NK-92 treated with Interleukin-12 subunit alpha and Interleukin-12 subunit beta, amount 100 ng/mL, for 24 hours (cell line): ENCODE data around the gene ILDR1.
"Not testable (repeated sequence)": the region's sequence is repeated elsewhere in the genome, so short reads cannot be mapped to it uniquely, and the experiment has no call there.

Experiments used
- DNase-seq: peaks from one replicate; lab custom pipeline; 2025; lab: John Stamatoyannopoulos, UW

Gene ILDR1

DNA sequence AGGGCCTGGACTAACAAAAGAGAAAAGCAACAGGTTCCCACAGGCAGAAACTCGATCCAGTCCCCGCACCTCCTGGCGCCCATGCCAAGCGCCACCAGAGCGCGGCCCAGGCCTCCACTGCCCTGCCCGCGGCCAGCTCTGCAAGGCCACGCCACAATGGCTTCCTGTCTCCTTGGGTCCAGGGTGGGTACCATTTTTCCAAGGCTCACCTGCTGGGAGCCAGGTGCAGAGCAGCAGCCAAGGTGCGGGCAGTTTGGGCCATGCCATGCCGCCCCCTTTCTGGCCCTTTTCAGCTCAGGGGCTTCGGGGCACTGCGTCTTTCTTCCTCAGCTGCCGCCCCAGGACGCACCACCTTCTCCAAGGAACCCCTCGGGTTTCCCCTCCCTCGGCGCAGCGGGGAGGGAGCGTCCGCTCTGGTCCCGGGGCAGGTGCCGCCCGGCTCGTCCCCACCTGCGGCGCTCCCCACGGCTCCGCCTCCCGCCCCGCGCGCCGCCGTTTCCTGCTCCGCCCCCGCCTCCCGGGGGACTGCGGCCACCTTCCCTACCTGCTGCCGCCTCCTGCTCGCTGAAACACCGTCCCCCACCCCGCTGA is at the start of gene ILDR1:
Gene ILDR1, minus strand, starts transcription at position 437 of the 591 bp plus-strand sequence. Its CDS starts 170 bp downstream, at position 267.
- no peak for DNase-seq

DNA sequence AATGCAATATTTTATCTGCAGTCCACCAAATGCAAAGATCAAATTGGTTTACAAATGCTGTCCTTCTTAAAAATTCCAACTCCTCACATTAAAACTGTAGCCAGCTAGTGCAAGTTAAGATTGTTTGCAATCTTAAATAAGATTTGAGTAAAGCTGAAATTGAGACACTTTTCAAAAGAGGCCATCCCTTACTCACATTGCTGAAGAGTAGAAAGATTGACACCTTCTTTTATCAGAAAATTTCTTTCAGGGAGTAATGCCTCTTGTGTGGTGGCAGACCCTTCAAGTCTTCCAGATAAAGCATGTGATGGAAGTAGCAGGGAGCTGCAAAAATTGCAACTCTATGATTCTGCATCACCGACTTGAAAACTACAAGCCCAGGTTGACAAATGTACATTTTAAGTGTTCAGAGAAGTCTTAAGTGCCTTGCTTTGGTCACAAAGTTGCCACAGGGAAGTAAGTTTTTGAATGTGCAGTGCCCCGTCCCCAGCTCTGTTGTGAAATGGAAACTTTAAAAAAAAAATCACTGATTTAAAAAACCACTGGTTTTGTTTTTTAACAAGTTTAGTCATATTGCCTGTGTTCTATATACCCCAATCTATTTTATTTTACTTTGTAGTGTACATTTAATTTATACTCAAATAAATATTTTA is 45.7 kb upstream of the ILDR1 start:
- no peak for DNase-seq

DNA sequence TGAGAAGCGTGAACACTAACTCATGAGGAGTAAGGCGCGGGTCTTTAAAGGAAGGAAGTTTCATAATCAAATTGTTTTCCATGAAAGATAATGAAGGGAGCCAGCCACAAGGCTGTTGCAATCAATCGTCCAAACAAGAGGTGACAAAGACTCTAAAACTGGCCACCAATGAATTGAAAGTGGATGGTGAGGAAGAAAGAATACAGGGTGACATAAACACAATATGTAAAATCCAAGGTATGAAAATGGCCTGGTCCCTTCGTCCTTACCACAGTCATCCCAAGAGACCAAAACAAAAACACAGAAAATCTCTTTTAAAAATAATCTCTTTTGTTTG is 45.1 kb upstream of the ILDR1 start:
- DNase-seq, result no peak

DNA sequence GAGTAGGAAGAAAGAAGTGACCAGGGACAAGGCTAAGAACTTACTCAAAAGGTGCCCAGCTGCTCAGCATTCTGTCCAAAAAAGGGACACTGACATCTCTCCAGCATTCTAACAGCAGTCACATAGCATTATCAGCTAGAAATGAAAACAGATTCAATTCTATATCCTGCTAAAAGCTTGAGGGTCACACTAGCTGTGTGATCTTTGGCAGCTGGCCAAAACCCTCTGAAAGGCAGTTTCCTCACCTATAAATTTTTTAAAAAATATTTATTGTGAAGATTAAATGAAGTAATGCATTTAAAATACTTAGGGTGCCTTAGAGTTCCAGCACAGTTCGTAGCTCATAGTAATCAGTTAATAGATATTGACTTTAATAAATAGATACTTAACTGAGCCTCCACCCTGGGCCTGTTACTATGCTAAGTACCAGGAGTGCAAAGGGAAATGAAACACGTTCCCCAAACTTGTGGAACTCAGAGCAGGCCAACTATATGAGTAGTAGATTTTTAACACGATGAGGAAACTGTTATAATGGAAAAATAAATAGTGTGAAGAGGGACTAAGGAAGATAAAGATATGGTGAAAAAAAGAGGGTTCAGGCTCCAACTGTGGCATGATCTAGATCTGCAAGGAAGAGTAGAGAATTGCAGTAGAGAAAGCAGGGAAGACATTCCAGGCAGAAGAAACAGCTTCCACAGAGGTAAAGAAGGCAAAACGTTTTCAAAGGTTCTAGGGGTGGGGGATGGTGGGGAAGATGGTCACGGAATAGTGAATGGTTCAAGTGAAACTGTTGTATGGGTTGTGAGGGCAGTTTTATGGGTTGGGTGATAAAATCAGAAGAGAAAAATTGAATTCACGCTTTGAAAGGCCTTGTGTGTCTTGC is 44.5 kb upstream of the ILDR1 start:
- DNase-seq, result no peak

DNA sequence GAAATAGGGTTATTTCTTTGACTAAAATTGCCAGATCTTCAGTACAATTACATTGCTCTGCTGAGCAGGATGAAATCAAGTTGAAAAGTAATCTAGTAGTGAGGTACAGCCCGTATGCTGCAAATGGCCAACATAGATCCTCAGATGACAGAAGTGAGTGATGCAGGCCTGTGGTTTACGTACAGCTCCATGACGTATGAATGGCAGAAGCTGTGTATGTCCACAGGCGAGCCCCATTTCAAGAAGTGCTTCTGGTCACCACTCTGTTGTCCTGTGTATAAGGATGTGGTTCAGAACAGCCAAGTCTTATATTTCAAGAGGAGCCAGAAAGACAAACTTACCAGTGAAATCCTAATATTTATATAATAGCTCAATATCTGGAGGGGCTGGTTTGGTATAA is 42.3 kb upstream of the ILDR1 start:
- DNase-seq, result no peak

DNA sequence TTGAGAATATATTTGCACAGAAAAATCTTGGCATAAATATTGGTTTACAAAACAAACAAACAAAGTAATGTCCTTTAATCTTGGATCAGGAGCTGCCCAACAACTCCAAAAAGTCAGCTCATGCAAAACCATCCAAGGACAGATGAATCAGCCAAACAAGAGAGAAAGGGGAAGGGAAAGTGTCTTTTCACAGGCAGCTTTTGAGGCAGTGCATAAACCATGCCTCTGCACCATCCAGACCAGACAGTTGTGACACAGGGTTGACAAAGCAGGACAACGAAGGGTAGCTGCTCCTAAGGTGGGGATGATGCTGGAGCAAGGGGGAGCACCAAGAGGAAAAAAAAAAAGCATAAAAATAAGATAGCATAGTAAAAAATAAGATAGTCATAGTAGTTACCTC is 41.9 kb upstream of the ILDR1 start:
- no peak for DNase-seq

DNA sequence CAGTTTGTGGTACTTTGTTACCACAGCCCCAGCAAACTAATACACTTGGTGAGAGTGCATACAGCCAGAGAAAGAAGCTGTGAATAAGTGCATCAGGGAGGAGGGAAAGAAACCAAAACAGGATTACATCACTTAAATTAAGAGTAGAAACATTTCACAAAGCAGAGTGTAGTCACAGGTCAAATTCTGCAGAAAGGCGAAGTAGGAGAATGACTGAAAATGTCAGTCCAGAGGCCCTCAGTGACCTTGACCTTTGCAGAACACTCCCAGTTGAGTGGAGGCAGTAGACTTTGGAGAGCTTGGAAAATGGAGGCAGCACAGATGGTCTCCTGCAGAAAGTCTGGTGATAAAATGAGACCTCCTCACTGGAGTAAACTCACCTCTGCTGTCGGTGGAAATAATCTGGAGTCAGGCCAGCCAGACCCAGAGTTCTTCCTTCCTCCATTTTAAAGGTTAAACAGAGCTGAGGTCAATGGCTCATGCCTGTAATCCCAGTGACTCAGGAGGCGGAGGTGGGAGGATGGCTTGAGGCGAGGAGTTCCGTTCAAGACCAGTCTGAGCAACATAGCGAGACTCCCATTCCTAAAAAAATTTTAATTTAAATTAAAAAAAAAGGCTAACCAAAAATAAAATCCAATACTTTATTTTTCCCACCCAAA is 38.1 kb upstream of the ILDR1 start:
- DNase-seq, result no peak

DNA sequence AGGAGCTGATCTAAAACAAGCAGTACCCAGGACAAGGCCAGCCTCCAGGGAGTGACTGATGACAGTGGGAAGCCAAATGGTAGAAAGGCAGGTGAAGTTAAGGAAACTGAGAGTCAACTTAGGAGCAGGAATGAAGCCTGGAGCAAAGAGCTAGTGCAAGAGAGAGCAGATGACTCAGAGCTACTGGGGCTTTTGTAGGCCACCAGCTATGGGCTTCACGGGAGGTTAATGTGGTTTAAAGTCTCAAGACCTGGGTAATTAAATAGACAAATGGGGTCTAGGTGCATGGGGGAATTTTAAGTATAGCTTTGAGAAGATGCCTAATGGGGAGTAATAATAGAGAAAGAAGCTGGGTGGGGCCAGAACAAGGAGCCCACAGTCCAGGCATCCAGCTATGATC is 36.2 kb upstream of the ILDR1 start:
- peak; percentile 18 for DNase-seq

DNA sequence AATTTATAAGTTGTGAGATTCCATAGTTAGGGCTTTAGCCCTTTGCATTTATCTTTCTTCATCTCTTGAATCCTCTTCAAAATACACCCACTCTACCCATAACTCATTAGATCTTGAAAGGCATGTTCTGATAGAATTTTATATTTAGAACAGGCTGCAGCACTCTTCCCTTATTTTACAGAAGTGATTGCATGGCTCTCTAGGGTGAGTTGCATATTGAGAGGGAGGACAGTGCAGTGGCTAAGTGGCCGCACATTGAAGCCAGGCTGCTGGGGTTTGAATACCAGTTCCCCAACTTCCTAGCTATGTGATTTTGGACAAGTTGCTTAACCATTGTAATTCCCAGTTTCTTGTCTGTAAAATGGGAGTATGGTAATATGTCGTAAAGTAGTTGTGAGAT is 35.6 kb upstream of the ILDR1 start:
- DNase-seq, result no peak

DNA sequence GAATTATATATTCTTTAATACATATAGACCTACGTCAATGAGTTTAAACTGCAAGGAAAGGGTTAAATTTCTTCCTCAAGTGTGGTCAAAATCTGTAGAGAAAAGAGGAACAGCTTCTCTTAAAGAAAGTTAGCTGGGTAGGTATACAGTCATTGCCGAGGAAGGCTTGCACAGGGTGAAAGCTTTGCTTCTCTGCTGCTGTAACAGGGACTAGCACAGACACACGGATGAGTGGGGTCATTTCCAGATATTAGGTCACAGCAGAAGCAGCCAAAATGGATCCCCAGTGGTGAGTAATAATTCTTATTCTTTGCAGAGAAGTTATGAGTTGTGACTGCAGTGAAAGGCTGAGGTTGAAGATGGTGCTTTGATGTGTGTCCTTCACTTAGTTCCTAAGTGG is 33.2 kb upstream of the ILDR1 start, which contains the start of gene CD86:
Gene CD86, plus strand, starts transcription at position 148 of the 400 bp plus-strand sequence. Its CDS starts 128 bp downstream, at position 276.
- no peak for DNase-seq

DNA sequence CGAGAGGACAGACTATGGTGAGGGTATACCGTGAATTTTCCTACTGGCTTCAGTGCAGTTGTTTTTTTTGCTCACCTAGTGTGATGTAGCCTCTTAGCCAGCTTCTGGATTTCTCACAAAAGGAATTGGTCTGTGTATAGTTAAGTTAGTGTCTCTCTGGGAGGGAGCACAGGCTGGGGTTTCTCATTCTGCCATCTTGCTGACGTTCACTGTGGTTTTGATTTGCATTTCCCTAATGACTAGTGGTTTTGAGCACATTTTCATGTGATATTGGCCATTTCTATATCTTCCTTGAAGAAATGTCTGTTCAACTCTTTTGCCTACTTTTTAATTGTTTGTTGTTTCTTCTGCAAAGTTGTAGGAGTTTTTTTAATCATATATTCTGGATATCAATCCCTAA is 30.9 kb upstream of the ILDR1 start:
- DNase-seq, result no peak

DNA sequence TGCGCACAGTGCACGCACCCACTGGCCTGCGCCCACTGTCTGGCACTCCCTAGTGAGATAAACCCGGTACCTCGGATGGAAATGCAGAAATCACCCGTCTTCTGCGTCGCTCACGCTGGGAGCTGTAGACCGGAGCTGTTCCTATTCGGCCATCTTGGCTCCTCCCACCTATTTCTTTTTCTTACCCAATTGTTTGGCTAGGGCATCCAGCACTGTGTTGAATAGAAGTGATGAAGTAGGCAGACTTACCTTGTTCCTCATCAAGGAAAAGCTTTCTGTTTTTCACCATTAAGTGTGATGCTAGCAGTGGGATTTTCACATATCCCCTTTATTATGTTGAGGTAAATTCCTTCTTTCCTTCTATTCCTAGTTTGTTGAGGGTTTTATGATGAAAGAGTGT is 25.7 kb upstream of the ILDR1 start:
- not testable (repeated sequence) for DNase-seq

DNA sequence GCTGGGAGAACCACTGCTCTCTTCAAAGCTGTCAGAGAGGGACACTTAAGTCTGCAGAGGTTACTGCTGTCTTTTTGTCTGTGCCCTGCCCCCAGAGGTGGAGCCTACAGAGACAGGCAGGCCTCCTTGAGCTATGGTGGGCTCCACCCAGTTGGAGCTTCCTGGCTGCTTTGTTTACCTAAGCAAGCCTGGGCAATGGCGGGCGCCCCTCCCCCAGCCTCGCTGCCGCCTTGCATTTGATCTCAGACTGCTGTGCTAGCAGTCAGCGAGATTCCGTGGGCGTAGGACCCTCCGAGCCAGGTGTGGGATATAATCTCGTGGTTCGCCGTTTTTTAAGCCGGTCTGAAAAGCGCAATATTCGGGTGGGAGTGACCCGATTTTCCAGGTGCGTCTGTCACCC is 25.2 kb upstream of the ILDR1 start:
- DNase-seq, result not testable (repeated sequence)

DNA sequence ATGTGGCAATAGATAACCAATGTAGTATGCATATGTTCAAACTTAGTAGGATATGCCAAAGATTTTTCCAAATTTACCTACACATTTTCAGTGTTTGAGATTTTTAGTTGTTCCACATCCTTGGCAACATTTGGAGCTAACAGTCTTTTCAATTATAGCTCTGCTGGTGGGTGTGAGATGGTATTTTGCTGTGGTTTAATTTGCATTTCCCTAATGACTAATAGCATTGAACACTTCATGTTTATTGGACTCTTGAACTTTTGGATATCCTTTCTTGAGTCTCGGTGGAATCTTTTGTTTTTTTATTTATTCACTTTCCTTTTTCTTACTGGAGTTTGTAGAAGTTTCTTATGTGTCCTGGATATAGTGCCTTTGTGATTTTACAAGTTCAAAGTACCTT is 11.0 kb upstream of the ILDR1 start:
- no peak for DNase-seq

DNA sequence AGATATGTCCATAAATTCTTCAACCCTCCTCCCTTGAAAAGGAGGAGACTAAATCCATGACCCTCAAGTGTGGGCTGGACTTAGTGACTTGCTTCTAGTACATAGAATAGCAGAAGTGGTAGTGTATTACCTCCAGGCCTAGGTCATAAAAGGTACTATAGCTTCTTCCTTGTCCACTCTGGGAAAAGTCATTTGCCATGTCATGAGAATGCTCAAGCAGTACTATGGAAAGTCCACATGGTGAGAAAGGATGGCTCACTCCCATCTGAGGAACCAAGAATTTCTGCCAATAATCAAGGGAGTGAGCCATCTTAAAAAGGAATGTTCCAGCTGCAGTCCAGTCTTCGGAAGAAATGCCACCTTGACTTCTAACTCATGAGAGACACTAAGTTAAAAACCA is 10.5 kb upstream of the ILDR1 start:
- no peak for DNase-seq

DNA sequence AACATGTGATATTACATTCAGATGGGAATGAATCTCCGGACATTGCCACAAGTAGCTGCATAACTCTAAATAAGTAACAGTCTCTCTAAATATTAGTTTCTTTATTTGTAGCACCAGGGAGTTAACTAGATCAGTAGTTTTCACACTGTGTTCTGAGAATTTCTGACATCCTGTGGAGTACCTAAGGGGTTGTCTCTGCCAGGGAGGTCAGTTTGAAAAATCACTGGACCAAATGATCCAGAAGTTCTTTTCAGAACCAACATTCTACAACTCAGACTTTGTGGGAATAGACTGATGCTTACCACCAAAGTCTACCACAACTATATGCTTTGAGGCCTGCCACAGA is 9.0 kb upstream of the ILDR1 start:
- no peak for DNase-seq

DNA sequence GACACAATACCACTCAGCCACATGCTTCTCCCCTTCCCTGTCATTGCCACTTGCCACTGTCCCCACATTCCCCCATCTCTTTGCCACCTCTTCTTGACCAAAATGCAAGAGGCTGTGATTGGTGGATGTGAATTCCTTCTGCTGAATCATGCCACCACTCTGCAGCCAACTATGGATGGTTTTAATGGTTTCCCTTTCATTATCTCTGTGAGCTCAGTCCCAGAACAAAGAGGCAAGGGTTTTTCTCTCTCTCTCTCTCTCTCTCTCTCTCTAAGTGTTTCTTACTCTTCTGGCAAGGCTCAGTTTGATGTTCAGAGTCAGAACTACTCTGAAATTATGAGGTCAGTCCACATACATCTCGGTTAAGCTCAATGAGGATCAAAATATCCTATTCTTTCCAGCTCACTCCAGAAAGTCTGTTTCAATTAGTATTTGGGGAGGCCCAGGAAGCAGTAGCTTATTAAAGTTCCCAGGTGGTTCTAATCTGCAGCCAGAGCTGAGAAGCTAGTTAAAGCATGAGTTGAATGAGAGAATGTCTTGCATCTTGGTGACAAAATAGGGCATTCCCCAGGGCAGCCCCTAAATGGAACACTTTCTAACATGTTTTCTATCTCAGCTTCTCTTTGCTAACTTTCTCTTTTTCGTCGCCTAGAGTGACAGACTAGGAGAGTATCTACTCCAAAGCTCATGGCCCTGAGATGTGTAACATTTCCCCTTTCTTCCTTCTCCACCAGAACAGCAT is 8.5 kb upstream of the ILDR1 start:
- peak; percentile 7 for DNase-seq

DNA sequence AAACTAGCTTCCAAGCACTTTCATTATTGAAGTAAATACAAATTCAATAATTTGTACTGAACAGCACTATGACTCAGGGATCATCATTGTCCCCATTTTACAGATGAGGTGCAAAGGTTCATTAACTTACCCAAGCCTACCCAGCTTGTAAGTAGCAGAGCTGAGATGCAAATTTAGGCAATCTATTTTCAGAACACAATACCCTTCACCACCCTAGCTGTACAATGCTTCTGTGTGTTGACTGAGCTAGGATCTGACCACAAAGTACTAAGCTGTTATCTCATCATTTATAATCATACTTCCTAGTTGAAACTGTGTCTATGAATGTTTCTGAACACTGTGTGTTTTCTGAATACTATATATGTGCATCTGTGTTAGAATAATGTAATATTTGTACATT is 3.2 kb upstream of the ILDR1 start:
- DNase-seq, result no peak

DNA sequence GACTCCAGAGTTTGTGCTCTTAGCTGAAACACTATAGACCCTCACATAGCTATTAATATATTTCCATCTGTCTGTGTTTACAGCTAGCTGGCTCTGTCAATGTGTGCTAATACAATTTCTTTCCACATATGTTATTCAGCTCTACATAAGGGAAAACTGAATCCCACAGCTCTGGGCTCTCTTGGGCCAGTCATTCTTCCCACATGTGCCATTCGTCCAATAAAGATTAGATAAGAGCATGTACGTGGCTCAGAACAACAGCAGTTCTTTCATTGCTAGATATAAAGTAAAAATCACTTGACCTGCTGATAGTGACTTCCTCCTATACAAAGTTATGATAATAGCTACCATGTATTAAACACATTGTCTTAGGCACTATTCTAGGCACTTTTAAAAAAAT is 2.8 kb upstream of the ILDR1 start:
- DNase-seq, result no peak

DNA sequence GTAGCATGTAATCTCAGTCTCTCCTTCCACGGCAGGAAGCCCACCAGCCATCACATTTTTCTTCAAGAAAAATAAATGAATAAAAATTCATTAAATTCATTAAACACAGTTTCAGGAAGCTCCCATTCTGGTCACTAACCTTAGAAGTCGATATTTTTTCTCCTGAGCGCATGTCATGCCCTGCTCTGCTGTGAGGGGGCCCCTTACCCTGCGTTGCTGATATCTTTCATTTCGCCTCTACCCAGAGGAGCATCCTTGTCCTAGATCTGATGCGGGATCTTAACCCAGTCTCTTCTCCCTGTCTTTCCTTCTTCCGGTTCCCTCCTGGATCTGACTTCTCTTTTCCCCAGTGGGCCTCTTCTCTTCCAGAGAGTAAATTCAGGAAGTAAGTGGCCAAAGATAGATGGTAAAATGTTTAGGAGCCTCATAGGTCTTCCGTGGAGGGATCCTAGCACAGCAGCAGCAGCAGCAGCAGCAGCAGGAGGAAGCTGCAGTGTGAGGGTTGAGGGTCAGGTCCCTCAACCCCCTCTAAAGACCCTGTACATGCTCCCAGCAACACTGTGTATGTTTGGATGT is 1.4 kb upstream of the ILDR1 start:
- no peak for DNase-seq

DNA sequence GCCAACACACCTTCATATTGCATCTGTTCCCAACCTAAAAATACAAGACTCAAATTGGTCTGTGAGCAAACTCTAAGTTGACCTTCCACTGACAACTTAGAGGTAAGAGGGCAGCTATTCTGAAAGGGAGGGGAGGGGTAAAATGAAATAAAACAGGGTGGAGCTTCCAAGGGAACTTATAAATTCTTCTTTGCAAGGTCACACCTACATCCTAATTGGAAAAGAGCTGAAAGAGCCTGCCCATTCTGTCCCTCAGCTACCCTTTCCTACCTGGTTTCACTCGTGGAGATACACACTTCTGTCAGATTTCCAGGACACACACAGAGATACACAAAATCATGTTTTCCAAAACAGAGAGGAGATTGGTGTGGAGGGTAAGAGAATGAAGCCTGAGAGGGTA is 1.0 kb downstream of the ILDR1 start:
- DNase-seq, result no peak

DNA sequence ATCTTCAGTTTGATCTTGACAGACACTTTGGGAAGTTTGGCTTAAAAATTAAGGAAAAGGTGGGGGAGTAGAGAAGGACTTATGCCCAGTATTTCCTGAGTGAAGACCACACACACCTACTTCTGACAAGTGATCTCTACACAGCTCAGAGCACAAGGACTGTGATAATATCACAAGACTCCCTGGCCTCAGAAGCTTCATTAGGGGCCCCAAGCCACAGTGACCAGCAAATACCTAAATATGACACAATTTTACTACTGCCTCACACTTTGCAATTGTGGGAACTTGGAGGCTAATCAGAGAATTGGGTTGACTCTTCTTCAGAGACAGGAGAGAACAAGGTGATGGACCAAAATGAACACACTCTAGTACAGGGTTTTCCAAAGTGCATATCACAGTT is 2.6 kb downstream of the ILDR1 start:
- no peak for DNase-seq
